HG03460 (cell line): ENCODE measurements around the gene GRIN2D.

ENCODE experiments used
- ATAC-seq: cut with Tn5 transposase; IDR thresholded peaks from one replicate; pipeline ENCODE4 v1.9.1; 2021; ENCODE audit not compliant: unreplicated experiment

Gene GRIN2D

DNA sequence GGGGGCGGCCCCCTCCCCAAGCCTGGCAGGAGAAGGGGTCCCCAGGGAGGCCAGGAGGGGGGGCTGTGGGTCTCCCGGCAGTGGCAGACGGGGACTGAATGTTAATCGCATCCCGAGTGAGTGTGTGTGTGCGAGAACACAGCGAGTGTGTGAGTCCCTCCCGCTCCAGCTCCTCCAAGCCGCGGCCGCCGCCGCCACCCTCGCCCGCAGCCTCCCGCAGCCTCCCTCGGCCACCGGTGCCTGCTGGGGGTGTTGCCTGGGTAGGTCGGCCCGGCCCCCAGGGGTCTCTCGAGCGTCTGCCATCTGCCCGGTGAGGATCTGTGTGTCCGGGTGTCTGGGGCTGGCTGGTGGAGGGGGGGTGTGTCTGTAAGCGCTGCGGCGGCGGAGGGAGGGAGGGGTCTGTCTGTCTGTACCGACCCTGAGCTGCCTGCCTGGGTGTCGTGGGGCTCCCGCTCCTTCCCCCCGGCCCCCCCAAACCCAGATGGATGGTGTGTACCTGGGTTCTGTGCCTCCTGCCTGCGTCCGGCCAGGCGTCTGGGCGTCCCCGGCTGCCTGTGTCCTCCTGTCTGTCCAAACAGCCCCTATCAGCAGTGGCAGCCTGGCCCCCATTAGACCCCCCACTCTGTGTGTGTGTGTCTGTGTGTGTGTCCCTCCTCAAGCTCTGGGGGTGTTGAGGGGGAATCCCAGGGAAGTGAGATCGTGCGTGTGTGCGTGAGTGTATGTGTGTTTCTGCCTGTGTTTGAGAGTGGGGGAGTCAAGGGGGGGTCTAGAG is at the start of gene GRIN2D:
TSS of gene GRIN2D (plus strand) at position 110 of the 772 bp plus-strand sequence. CDS start 4,725 bp downstream, outside the sequence.
- no peak for ATAC-seq

DNA sequence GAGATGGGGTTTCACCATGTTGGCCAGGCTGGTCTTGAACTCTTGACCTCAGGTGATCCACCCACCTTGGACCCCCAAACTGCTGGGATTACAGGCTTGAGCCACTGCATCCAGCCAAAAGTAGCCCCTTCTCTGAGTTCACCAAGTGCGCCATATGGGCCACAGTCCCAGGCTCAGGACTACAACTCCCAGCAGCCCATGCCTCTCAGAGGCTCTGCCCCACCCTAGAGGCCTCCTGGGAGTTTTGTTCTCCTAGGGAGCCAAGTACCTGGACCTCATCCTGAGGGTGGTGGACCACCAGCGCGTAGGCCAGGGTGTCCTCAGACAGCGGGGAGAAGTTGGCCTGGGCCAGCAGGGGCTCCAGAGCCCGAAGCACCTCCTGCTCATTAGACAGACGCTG is 48.6 kb upstream of the GRIN2D start:
- ATAC-seq = no peak

GRCh38 chr19:48346191-48346590 is 47.3 kb upstream of the GRIN2D start:
- ATAC-seq = no peak

GRCh38 chr19:48348045-48348444 is 45.4 kb upstream of the GRIN2D start:
- no peak for ATAC-seq

DNA sequence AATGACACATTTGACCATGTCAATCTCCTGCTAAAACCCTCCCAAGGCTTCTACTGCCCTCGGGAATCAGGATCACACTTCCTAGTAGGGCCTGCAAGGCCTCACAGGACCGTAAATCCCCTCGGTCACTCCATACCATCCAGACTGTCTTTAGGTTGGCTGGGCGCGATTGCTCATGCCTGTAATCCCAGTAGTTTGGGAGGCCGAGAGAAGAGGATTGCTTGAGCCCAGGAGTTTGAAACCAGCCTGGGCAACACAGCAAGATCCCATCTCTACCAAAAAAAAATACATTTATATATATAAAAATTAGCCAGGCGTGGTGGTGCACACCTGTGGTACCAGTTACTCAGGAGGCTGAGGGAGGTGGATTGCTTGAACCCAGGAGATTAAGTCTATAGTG is 44.7 kb upstream of the GRIN2D start:
- no peak for ATAC-seq

GRCh38 chr19:48350856-48351255 is 42.6 kb upstream of the GRIN2D start:
- no peak for ATAC-seq

DNA sequence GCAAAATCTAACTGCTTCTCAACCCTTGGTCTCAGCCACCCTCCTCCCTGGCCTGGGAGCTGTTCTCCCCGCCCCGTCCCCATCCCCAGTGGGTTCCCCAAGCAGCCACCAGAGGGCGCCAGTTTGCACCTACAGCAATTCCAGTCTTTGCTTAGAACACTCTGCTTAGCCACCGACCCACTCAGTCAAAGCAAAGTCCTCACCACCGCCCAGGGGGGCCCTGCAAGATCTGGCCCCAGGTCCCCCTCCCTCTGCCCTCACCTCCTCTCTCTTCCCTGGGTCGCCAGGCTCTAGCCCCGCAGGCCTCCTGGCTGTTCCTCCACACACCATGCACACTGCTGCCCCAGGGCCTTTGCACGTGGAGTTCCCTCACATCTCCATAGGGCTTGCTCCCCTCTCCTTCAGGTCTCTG is 42.1 kb upstream of the GRIN2D start:
- ATAC-seq = no peak

GRCh38 chr19:48353677-48354076 is 39.8 kb upstream of the GRIN2D start:
- ATAC-seq = no peak

DNA sequence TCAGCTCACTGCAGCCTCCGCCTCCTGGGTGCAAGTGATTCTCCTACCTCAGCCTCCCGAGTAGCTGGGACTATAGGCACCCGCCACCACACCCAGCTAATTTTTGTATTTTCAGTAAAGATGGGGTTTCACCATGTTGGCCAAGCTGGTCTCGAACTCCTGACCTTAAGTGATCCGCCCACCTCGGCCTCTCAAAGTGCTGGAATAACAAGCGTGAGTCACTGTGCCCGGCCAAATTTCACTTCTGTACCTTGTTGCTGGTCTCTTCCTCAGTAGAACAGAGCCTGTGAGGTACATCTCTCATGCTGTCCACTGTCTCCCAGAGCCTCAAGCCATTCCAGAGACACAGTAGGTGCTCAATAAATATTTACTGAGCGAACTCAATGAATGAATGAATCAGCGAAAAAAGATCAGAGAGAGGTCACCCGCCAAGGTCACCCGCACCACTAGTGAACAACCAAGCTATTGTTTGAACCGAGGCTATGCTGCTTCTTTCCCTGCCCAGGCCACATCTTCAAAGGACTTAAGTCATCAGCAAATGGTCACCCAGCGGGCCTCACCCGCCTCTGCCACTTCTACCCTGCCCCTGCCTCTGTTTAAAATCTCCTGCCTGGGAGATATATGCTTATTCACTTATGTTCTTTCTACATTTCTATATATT is 39.0 kb upstream of the GRIN2D start:
- ATAC-seq = no peak

- ATAC-seq = no peak
These were observed 38.0 kb upstream of the GRIN2D start for GRCh38 chr19:48355365-48355954.

DNA sequence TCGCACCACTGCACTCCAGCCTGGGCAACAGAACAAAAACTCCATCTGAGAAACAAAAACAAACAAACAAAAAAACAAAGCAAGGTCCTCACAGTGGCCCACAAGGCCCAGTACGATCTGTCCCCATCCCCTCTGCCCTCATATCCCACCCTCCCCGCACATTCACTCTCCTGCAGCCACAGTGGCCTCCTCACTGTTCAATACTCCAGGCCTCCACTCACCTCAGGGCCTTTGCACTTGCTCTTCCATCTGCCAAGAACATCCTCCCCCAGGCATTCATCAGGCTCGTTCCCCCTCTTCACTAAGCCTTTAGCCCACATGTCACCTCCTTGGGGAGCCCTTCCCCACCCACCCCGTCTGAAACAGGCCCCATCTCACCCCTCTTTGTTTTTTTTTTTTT is 34.3 kb upstream of the GRIN2D start:
- no peak for ATAC-seq

DNA sequence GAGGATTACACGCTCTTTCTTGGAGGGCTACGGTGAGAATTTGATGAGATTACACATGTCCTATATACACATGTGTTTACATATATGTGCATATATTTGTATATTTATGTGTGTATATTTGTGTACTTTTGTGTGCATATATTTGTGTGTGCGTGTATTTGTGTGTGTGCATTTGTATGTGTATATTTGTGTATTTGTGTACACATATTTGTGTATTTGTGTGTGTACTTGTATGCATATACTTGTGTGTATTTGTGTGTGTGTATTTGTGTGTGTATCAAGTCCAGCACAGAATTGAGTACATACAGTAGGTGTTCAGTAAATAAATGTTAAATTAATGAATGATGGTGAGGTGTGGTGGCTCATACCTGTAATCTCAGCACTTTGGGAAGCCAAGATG is 31.6 kb upstream of the GRIN2D start:
- ATAC-seq = no peak

- ATAC-seq = peak; percentile 46
These were observed 30.6 kb upstream of the GRIN2D start for GRCh38 chr19:48362716-48363499.

DNA sequence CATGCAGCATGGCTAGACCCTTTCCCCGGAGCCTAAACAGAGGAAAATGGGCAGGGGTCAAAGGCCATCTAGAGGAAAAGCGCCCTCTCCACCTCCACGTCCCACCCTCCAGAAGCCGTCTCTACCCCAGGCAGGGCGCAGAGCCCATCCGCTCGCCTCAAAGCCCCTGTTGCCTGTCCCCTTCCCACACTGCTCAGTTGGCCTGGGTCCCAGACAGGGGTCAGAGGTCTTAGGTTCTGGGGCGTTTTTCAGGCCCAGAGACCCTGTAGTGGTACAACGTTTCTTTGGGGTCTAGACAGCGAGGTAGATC is 30.0 kb upstream of the GRIN2D start:
- ATAC-seq = peak; percentile 12

- peak; percentile 79 for ATAC-seq
These were observed 29.5 kb upstream of the GRIN2D start, which contains the start of the genes SYNGR4 and TMEM143 for GRCh38 chr19:48363810-48364597. Gene SYNGR4, plus strand, starts transcription at chr19:48364367. Its CDS starts 1,476 bp downstream, at chr19:48365843. Gene TMEM143, minus strand, starts transcription at chr19:48363940. Its CDS starts 20 bp downstream, at chr19:48363920.

DNA sequence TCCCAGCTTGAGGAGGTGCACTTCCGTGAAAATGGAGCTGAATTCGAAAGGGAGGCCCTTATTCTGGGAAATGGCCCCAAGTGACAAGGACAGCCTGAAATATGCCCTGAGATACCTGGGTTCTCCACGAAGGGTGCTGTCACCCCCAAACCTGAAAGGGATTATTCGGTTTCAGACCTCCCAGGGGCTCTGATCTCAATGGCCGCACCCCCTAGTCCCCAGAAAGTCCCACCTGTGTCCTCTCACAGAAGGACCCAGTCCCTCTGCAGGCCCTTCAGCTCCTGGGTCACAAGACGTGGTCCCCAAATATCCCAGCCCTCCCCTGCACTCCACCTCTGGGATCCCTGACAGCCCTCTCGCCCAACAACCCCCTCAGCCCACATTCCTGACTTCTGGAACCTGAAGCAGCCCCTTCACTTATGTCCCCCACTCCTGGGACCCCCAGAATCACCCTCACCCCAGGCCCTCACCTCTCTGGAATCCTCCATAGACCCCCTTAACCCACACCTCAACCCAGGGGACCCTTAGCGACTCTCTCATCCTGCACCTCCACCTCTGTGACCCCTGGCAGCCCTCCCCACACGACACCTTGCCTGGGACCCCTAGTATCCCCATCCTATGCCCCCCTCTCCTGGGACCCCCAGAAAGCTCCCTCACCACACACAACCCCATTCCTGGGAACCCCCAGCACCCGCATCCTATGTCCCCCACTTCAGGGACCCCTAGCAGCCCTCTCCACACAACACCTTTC is 28.7 kb upstream of the GRIN2D start:
- no peak for ATAC-seq

DNA sequence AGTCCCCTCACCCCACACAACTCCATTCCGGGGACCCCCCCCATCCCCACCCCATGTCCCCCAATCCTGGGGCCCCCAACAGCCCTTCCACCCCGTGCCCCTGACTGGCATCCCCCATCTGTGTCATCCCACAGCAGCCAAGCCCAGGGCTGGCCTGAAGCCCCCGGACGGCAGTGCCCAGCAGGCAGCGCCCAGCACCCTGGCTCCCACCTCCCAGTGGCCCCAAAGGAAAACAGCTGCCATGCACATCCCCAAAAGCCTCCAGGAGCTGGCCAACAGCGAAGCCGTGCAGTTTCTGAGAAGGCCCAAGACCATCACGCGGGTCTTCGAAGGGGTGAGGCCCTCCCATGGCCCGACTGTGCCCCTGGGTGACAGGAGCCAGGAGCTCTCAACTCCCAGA is 27.9 kb upstream of the GRIN2D start:
- ATAC-seq = no peak

DNA sequence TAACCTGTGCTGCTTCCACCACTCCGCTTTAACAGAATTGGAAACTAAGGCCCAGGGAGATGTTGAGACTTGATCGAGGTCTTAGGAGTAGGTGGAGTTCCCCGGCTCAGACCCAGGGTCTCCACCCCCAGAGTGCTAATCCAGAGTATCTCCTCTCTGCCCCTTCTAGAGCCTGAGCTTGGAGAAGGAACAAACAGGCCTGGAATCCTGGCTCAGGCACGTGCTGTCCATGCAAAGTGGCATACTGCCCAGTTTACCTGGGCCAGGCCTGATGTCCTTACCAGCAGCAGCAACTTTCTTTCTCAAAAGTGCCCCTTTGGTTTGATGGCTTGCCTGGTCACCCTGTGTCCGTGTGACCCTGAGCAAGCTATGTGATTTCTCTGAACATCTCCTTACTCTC is 25.6 kb upstream of the GRIN2D start:
- ATAC-seq = no peak

DNA sequence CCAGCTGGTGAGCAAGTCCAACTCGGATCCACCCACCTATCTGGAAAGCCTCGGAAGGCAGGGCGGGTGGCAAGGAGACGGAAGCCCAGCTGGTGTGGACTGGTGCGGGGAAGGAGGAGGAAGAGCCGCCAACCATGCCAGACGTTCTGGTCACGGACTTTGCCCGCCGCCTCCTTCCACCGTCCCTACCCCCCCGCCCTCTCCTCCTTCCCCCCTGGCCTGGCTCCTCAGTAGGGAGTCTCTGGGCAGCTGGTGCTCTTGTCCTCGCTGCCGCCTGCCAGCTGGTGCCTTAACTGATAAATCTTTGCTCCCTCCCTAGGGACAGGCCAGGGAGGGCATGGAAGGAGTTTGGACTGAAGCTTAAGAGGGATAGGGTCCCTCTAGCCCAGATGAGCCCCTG is 24.5 kb upstream of the GRIN2D start:
- no peak for ATAC-seq

GRCh38 chr19:48370955-48371354 is 22.5 kb upstream of the GRIN2D start:
- ATAC-seq = no peak
